NCI-H82 (cell line): ENCODE data around the gene TSR3.

Experiments used
- DNase-seq: peaks from one replicate; lab custom pipeline; 2025; lab: John Stamatoyannopoulos, UW

Gene TSR3

DNA sequence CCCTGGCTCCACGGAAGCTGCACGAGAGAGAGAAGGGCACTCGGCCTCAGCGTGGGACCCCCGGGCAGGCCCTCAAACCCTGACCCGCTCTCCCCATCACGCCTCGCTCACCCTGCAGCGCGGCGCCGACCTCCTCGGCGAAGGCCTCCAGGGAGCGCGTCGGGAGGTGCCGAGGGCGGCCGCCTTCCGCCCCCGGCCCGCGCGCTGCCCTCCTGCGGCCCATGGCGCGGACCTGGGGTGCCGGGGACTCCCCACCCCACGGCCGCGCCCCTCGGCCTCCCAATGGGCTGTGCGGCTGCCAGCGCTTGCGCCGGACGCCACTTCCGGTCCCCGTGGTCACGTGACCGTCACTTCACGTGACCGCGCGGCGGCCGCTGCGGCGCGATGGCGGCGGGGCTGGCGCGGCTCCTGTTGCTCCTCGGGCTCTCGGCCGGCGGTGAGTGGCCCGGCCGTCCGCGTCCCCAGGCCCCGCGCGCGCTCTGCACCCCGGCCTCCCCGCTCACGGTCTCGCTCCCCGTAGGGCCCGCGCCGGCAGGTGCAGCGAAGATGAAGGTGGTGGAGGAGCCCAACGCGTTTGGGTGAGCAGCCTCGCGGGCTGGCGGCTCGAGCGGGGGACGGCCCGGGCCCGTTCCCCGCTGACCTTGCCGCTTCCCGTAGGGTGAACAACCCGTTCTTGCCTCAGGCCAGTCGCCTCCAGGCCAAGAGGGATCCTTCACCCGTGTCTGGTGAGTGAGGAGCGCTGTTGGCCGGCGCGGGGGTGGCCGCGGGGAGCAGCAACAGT, at the start of gene TSR3, which contains the start of gene GNPTG:
TSR3 (minus strand) TSS at position 297 of the 781 bp plus-strand sequence; CDS start at position 223, 74 bp downstream.
GNPTG (plus strand) TSS at position 350 of the 781 bp plus-strand sequence; CDS start at position 385, 35 bp downstream.
- peak; percentile 88 for DNase-seq

- DNase-seq: no peak
These were observed 49.5 kb upstream of the TSR3 start for GRCh38 chr16:1401061-1401757.

GRCh38 chr16:1398826-1399581, 47.3 kb upstream of the TSR3 start:
- DNase-seq: no peak

DNA sequence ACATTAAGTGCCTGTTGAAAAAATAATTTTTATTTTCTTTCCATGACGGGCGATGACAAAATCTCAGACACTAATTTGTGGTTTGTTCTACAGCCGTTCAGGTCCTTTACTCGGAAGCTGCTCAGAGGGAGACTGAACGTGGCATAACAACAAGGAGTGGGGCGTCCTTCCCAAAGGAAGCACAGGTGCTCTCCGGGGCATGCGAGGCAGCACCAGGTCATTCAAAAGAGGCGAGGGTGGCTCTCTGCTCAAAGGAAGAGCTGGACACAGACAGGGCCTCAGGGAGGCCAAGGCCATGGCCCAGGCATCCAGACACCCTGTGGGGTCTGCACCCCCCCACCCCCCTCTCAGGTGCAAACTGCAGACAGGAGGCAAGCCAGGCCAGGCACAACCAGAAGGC, 46.7 kb upstream of the TSR3 start:
- no peak for DNase-seq

GRCh38 chr16:1397779-1398178, 46.1 kb upstream of the TSR3 start:
- DNase-seq: no peak

DNA sequence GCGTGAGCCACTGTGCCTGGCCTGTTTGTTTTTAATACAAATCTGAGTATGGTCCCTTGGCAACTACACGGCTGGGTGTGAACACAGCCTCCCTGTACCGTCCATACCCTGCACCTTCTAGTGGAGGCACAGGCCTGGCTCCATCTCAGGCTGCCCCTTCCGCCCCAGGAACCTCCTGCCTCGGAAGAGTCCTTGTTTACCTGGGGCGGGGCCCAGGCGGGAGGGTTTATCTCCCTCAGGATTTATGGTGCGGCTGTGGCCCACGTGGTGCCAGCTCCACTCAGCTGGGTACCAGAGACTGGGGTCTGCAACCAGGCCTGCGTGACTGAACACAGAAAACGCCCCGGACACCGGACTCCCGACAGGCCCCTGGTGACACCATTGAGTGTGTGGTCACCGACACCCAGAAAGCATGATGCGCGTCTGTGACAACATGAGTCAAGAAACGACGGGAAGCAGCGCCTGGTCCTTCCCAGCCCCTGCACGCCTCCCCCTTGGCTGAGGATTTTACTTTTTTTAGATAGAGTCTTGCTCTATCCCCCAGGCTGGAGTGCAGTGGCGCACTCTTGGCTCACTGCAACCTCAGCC, 43.9 kb upstream of the TSR3 start:
- no peak for DNase-seq

DNA sequence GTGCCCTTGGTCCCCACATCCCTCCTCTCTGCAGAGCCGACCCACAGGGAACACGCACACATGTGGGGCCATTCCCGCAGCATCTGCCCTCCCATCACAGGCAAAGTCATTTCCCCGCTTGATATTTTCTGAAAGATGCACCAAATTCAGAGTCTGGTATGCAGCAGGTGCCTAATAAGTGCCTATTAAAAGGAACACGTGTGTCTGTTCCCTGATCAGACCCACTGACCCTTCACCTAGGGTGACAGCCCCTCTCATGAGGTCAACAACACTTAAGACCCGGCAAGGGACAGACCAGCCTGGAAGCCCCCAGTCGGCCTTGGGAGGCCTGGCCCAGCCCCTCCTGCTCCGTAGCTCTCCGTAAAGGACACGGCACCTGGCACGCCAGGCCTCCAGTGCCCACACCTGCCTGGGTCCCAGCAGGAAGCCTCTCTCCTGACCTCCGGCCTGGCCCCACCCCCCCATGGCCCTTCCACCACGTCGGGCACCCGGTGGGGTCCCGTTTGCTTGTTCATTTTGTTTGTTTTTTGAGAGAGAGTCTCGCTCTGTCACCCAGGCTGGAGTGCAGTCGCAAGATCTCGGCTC, 42.8 kb upstream of the TSR3 start:
- no peak for DNase-seq

DNA sequence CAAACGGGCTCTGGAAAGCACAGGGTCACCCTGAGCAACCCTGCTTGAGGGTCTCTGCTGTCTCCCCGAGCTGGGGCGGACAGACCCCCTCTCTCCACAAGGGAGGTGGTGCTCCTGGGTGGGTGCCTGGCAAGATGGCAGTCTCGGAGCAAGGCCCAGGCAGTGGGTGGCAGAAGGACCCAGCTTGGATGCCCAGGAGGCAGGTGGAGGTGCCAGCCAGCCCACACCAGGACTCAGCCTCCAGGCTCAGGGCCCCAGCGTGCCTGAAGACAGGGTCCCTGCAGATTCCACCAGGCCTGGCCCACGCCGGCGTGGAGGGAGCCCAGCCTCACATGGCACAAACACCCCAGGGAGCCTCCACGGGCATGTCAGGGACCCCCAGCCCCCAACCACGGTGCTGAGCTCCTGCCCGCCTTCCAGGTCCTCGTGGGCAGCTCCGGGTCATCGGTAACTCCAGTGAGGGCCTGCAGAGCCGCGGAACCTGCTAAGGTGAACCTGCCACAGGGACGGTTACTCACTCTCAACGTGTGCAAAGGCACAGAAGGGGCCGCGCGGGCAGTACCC, 42.0 kb upstream of the TSR3 start:
- no peak for DNase-seq

- DNase-seq: no peak
These were observed 41.1 kb upstream of the TSR3 start for GRCh38 chr16:1392826-1393225.

DNA sequence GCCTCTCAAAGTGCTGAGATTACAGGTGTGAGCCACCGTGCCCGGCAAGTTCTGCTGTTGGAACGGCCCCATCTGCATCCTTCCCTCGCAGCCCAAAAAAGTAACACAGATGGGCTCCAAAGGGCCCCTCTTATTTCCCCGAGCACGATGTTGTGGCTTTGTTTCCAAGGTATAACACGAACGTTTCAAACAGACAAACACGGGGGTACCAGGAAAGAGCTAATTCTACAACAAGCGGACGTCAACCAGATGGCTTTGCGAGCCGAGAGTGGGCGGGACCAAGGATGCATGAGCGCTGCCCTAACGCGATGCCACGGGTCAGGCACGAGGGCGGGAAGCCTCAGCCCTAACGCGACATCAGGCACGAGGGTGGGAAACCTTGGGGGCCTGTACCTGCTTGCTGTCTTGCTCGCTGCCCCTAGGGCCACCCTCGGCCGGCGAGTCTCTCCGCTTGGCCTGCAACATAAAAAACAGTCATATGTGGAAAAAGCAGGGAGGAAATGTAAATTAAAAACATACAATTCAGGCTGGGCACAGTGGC, 38.6 kb upstream of the TSR3 start:
- no peak for DNase-seq

- no peak for DNase-seq
These were observed 38.1 kb upstream of the TSR3 start for GRCh38 chr16:1389762-1390161.

- DNase-seq: no peak
These were observed 35.7 kb upstream of the TSR3 start for GRCh38 chr16:1387331-1387730.

DNA sequence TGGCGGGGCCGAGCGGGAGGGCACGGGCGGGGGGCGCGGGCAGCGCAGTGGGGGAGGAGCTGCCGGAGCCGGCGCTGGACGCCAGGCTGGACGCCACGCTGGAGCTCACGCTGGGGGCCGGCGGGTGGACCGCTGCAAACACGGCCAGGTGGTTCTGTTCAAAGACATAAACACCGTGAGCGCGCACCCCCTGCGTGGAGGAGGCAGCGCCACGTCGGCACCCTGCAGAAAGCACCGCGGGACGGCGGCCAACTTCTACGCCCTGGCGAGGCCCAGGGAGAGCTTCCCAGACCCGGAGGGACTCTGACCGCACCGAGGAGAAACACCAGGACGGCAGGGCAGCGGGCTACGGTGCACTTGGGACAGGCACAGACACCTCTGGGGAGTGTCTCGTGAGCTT, 33.6 kb upstream of the TSR3 start:
- no peak for DNase-seq

GRCh38 chr16:1383556-1383955, 31.9 kb upstream of the TSR3 start:
- no peak for DNase-seq

GRCh38 chr16:1381612-1382406, 30.1 kb upstream of the TSR3 start:
- no peak for DNase-seq

- no peak for DNase-seq
These were observed 28.5 kb upstream of the TSR3 start for GRCh38 chr16:1380195-1380594.

GRCh38 chr16:1379304-1380076, 27.8 kb upstream of the TSR3 start:
- DNase-seq: peak; percentile 36

DNA sequence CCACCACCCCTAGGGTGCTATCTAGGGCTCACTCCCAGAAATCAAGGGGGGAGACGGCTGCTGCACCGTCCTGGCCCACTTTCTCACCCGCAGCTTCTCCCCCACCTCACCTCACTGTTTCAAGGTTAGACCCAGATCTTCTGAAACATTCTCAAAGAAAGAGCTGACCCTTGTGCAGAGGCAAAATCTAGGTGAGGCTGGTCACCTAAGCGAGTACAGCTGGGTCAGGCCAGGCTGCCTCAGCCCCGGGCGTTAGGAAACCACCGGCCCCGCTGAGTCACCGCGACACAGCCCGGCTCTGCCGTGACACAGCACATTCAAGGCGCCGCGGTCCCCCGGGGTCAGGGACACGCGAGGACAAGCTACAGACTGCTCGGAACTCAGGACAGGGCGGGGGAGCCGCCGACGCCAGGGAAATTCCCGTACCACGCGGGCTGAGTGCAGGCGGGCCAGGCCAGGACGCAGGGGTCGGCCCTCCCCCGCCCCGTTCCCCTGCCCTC, 27.2 kb upstream of the TSR3 start:
- DNase-seq: peak; percentile 28

DNA sequence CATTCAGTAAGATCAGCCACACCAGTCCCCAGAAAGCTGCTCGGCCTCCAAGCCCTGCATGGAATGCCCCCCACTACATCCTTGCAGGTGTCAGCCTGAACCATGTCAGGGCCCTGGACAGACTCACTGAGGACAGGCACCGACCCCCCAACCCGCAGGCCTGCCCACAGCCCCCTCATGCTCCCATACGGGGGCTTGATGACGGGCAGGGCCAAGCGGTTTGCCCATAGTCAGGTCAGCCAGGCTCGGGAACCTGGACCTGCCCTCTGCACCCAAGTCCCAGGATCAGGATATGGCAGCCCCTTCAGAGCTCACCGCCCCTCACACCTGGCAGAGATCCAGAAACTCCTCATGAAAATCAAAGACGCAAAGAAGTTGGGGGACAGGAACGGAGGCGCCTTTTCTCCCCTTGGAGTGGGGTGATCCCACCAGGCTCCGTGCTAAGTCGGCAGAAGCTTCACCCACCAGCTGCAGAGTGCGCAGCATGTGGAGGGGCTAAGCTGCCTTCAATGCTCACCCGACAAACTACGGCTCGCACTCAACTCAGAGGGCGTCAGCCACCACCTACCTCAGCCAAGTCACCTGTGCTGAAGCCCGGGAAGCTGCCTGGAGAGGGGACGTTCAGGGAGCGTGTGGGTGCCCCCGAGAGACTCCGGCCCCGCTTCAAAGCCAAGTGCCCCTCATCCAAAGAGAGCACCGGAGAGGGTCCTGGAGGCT, 26.6 kb upstream of the TSR3 start:
- no peak for DNase-seq
